NCI-H748 (cell line): ENCODE measurements around the gene TFG.
"Not testable (repeated sequence)": the region's sequence is repeated elsewhere in the genome, so short reads cannot be mapped to it uniquely, and the experiment has no call there.

Experiments
- DNase-seq: peaks from one replicate; lab custom pipeline; 2025; ENCODE audit not compliant: unreplicated experiment; lab: John Stamatoyannopoulos, UW

TFG gene

GRCh38 chr3:100708989-100709841 is at the start of gene TFG:
Gene TFG, plus strand, starts transcription at chr3:100709494. Its CDS starts 4,192 bp downstream, at chr3:100713686.
- DNase-seq, result peak; percentile 96

GRCh38 chr3:100661294-100661693 is 48.0 kb upstream of the TFG start:
- DNase-seq, result not testable (repeated sequence)

- DNase-seq, result peak; percentile 10
Measured at GRCh38 chr3:100662113-100662823, 47.0 kb upstream of the TFG start.

- no peak for DNase-seq
Measured at GRCh38 chr3:100665230-100665629, 44.1 kb upstream of the TFG start.

- DNase-seq, result not testable (repeated sequence)
Measured at GRCh38 chr3:100666699-100667098, 42.6 kb upstream of the TFG start.

GRCh38 chr3:100667316-100667715 is 42.0 kb upstream of the TFG start:
- DNase-seq, result not testable (repeated sequence)

GRCh38 chr3:100670995-100671394 is 38.3 kb upstream of the TFG start:
- DNase-seq, result not testable (repeated sequence)

- DNase-seq, result no peak
Measured at GRCh38 chr3:100681496-100681895, 27.8 kb upstream of the TFG start.

- DNase-seq, result no peak
Measured at GRCh38 chr3:100682056-100682853, 27.0 kb upstream of the TFG start.

- no peak for DNase-seq
Measured at GRCh38 chr3:100682854-100683760, 26.2 kb upstream of the TFG start.

- DNase-seq, result no peak
Measured at GRCh38 chr3:100693225-100693624, 16.1 kb upstream of the TFG start.

GRCh38 chr3:100695696-100696095 is 13.6 kb upstream of the TFG start:
- no peak for DNase-seq

- no peak for DNase-seq
Measured at GRCh38 chr3:100696161-100696560, 13.1 kb upstream of the TFG start.

- DNase-seq, result no peak
Measured at GRCh38 chr3:100697172-100697571, 12.1 kb upstream of the TFG start.

GRCh38 chr3:100697723-100698285 is 11.5 kb upstream of the TFG start:
- no peak for DNase-seq

- DNase-seq, result no peak
Measured at GRCh38 chr3:100698736-100699135, 10.6 kb upstream of the TFG start.

GRCh38 chr3:100700708-100701107 is 8.6 kb upstream of the TFG start:
- DNase-seq, result no peak

GRCh38 chr3:100702082-100702979 is 7.0 kb upstream of the TFG start:
- no peak for DNase-seq

- DNase-seq, result no peak
Measured at GRCh38 chr3:100702980-100703345, 6.3 kb upstream of the TFG start.
